Hepatic stellate cell (primary cell): ENCODE results near the gene NPAS4.
A peak's percentile ranks its signal among the peaks of the same experiment; 100 is the strongest.
"Not testable (repeated sequence)": the region's sequence is repeated elsewhere in the genome, so short reads cannot be mapped to it uniquely, and the experiment has no call there.

Experiments used
- DNase-seq: peaks from one replicate; pipeline ENCODE4 v3.0.0; 2011; ENCODE audit warnings: low spot score

The NPAS4 gene

GRCh38 chr11:66418168-66418985 is 2.5 kb upstream of the NPAS4 start:
- DNase-seq, result peak; percentile 98

- DNase-seq, result no peak
These were observed 1.9 kb upstream of the NPAS4 start for GRCh38 chr11:66418986-66419308.

GRCh38 chr11:66419825-66420224 is 1.0 kb upstream of the NPAS4 start:
- DNase-seq, result no peak

- DNase-seq, result peak; percentile 91
These were observed 814 bp downstream of the NPAS4 start for GRCh38 chr11:66421492-66422205.

GRCh38 chr11:66426314-66426713 is 5.5 kb downstream of the NPAS4 start:
- DNase-seq, result no peak

- no peak for DNase-seq
These were observed 8.1 kb downstream of the NPAS4 start for GRCh38 chr11:66428933-66429332.

GRCh38 chr11:66429983-66430602 is 9.3 kb downstream of the NPAS4 start:
- DNase-seq, result peak; percentile 82

- DNase-seq, result not testable (repeated sequence)
These were observed 10.5 kb downstream of the NPAS4 start for GRCh38 chr11:66431287-66431686.

GRCh38 chr11:66431871-66432329 is 11.1 kb downstream of the NPAS4 start:
- DNase-seq, result not testable (repeated sequence)

- no peak for DNase-seq
These were observed 11.8 kb downstream of the NPAS4 start for GRCh38 chr11:66432597-66432996.

GRCh38 chr11:66437979-66438503 is 17.2 kb downstream of the NPAS4 start:
- DNase-seq, result no peak

GRCh38 chr11:66438504-66439466 is 17.9 kb downstream of the NPAS4 start, which contains the start of gene MRPL11:
MRPL11 (minus strand) TSS chr11:66438848; CDS start chr11:66438754, 94 bp downstream.
- peak; percentile 97 for DNase-seq

- DNase-seq, result not testable (repeated sequence)
These were observed 19.5 kb downstream of the NPAS4 start for GRCh38 chr11:66440101-66440939.

GRCh38 chr11:66440940-66441282 is 20.1 kb downstream of the NPAS4 start:
- DNase-seq, result not testable (repeated sequence)

GRCh38 chr11:66443602-66444001 is 22.8 kb downstream of the NPAS4 start:
- DNase-seq, result peak; percentile 68

GRCh38 chr11:66447012-66447411 is 26.2 kb downstream of the NPAS4 start:
- no peak for DNase-seq

GRCh38 chr11:66448523-66448922 is 27.7 kb downstream of the NPAS4 start:
- no peak for DNase-seq

GRCh38 chr11:66450560-66450959 is 29.7 kb downstream of the NPAS4 start:
- DNase-seq, result no peak

GRCh38 chr11:66451663-66452062 is 30.8 kb downstream of the NPAS4 start:
- DNase-seq, result no peak

- DNase-seq, result no peak
These were observed 33.4 kb downstream of the NPAS4 start for GRCh38 chr11:66454247-66454646.

GRCh38 chr11:66454828-66455227 is 34.0 kb downstream of the NPAS4 start:
- no peak for DNase-seq
